GM18526 (cell line): ENCODE results near the gene SNX32.

Source experiments
- POLR2A ChIP-seq: IDR thresholded peaks from 3 replicates; pipeline ENCODE4 v1.6.1; 2011; ENCODE audit not compliant: insufficient read length; ENCODE audit errors: extremely low read depth

Gene SNX32

DNA sequence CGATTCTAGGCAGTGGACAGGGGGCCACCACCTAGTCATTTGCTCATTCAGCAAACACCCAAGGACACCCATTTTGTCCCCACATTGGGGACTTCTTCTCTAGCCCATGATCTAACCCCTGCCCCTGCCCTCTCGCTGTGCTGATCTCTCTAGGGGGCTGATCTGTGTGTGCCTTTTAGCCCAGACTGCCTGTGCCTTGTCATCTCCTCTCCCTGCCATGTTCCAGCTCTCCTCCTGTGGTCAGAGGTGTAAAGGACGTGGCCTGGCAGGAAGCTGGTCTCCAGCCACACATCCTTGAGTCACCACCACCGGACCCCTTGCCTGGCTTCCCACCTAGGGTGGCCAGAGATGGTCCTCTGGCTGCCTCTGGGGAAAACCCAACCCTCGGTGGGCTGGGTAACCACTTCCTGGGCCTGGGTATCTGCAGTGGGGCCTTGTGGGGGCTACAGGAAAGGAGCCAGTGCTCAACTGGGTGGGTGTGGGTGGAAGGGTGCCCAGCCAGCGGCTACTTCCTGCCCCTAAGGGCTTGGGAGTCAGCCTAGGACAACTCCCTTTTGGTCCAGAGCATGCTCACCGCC, 47.2 kb downstream of the SNX32 start:
- no peak for TF ChIP-seq POLR2A

DNA sequence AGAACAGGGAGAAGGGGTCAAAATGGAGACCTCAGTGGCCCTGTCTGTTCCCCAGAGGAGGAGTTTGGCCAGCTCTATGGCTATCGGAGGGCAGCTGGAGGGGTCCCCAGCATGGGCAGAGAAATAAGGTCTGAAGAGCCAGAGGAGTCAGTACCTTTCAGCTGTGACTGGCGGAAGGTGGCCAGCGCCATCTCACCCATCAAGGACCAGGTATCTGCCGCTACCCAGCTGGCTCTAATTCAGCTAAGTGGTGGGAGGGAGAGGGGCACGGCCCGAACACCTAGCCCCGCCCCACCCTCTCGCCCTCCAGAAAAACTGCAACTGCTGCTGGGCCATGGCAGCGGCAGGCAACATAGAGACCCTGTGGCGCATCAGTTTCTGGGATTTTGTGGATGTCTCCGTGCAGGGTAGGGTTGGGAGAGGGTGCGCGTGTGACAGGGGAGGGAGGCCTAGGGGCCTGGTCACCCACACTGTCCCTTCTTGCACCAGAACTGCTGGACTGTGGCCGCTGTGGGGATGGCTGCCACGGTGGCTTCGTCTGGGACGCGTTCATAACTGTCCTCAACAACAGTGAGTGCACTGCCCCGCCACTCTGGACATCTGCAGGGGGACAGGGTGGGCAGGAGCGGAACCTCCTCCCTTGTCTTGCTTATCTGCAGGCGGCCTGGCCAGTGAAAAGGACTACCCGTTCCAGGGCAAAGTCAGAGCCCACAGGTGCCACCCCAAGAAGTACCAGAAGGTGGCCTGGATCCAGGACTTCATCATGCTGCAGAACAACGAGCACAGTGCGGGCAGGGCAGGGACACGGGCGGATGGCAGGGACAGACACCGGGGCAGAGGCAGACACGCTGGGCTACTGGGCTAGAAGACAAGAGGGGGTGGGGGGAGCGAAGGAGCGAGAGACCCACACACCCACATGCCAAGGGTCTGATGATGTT, 48.6 kb downstream of the SNX32 start:
- no peak for TF ChIP-seq POLR2A

DNA sequence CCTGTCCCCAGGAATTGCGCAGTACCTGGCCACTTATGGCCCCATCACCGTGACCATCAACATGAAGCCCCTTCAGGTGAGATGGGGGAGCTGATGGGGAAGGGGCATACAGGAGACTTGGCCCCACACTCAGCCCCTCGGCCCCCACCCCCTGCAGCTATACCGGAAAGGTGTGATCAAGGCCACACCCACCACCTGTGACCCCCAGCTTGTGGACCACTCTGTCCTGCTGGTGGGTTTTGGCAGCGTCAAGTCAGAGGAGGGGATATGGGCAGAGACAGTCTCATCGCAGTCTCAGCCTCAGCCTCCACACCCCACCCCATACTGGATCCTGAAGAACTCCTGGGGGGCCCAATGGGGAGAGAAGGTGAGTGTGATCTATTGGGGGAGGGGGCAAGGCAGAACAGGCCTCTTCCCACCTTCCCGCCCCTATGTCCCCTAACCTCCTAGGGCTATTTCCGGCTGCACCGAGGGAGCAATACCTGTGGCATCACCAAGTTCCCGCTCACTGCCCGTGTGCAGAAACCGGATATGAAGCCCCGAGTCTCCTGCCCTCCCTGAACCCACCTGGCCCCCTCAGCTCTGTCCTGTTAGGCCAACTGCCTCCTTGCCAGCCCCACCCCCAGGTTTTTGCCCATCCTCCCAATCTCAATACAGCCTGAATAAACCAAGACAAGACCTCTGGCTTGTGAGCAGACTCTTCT, 49.4 kb downstream of the SNX32 start:
- no peak for TF ChIP-seq POLR2A

DNA sequence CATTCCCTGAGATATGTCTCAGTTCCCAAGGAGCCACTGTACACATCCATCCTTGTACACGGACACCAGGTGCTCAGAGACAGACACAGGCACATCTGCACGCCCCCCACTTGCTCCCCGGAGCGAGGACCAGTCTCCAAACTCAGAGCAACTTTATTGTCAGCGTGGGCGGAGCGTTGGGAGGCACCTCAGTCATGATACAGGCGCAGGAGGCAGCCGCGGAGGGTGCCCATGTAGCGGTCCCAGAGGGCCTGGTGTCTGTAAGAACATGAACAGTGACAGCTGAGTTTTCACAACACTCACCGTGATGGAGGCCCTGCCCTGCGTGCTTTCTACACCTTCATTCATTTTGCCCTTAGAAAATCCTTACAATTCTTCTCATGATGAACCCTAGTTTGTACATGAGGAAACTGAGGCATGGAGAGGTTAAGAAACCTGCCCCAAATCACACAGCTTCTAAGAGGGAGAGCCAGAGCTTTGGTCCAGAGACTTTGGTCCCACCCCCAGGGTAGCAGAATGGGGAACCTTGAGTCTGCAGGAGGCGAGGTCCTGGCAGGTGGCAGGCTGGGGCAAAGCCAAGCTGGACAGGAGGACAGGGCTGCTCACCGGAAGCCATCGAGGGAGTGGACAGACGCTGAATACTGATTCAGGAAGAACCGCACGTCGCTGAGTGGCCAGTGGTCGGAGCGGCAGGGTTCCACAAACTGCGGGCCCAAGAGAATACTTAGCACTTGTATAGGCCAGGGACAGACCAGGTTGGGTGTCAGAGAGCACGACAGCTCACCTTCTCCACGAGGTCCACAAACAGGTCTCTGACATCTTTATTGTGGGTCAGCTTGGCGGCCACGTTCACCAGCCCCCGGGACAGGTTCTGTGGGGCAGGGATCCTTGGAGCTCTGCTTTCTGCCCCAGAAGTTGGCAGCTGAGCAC, 50.3 kb downstream of the SNX32 start:
- TF ChIP-seq POLR2A, result no peak

DNA sequence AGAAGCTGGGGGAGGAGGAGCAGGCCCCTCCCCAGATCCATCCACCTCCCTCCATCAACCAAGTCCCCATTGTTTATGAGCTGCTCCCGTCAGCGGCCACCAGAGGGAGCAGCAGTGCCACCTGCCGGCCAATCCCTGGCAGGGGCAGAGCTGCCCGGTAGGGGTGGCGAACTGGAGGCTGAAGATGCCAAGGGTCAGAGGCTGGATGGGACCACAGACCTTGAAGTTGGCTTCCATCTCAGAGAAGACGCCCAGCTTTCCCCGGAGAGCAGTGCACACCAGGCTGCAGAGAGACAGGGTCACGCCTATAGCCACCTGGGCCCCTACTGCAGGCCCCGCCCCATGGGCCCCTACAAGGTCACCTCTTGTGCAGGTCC, 50.9 kb downstream of the SNX32 start:
- no peak for TF ChIP-seq POLR2A

DNA sequence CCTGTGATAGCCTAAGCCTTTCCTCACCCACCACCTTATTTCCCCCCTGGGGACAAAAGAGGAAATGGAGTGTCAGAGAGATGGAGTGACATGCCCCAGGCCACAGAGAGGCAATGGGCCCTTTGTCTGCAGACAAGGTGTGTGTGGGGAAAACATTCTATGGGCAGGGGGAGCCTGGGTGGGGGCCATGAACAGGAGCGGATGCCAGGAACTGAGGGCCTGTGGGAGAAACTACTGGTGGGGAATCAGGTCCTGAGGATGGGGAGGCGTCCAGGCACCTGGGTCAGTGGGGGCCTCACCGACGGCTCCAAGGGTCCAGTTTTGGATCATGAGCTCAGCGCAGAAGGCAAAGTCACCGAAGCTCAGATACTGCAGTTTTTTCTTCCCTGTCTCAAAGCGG, 51.5 kb downstream of the SNX32 start:
- no peak for TF ChIP-seq POLR2A

DNA sequence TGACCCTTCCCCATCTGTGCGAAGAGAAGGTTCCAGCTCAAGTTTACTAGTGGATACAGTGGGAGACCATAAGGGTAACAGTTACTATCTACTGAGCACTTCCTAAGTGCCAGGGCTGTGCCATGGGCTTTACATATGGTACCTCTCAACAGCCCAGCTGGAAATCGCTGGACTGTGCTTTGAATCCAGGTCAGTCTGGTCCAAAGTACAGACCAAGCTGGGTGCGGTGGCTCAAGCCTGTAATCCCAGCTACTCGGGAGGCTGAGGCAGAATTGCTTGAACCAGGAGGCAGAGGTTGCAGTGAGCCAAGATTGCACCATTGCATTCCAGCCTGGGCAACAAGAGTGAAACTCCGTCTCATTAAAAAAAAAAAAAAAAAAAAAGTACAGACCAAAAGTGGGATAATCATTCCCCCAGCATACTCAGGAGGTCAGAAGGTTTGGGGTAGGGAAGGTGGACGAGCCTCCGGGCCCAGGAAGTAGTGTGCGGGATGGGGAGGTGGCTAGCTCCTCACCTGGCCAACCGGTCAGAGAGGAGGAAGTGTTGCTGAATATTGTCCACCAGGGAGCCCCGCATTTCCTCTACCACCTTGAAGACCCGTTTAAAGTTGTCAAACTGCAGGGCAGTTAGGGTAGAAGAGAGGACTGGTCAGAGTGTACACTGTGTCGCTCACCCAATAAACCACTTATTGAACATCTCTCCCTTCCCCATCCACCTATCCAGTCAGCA, 52.2 kb downstream of the SNX32 start:
- TF ChIP-seq POLR2A, result no peak

DNA sequence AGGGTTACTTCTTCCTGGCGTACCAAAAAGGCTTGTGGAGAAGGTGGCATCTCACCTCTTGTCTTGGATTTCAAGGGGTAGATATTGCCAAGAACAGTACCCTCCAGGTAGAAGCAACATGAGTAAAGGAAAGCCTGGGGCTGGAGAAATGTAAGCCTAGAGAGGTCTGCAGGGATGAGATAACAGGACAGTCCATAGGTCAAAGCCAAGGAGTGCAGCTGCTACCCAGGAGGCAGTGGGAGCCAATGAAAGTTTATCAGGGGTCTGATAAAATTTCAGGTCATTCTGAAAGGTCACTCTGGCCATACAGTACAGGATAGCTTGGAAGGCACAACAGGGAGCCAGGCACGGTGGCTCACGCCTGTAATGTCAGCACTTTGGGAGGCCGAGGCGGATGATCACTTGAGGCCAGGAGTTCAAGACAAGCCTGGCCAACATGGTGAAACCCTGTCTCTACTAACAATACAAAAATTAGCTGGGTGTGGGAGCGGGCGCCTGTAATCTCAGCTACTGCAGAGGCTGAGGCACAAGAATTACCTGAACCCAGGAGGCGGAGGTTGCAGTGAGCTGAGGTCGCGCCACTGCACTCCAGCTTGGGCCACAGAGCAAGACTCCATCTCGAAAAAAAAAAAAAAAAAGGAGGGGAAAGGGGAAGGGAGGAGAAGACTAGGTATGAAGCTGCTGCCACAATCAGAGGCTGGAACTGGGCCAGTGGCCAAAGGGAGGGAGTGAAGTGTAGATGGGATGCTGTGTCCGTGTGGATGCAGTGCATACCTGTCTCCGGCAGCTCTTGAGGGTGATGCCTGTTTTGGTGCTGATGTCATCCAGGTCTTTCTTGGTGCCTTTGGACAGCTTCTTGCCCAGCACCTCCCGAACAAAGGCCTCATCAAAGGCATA, 53.3 kb downstream of the SNX32 start:
- TF ChIP-seq POLR2A, result no peak

DNA sequence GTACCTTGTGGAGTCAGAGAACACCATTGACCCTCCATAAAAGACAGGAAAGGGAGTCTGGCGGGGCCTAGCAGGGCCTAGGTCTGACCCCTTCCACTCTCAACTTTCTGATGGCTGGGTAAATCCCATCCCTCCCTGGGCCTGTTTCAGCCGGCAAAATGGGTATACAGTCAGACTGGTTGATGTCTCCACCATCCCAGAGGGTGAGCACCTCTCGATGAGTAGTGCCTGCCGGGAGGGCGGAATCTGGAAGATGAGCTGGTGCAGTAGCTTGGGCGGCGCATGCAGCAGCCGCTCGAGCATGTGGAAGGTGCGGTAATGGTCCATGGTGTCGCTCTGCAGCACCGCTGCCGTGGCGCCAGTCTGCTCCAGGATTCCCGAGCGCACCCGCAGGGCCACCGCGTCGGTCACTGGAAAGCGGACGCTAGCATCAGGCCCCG, 54.0 kb downstream of the SNX32 start:
- TF ChIP-seq POLR2A, result no peak

DNA sequence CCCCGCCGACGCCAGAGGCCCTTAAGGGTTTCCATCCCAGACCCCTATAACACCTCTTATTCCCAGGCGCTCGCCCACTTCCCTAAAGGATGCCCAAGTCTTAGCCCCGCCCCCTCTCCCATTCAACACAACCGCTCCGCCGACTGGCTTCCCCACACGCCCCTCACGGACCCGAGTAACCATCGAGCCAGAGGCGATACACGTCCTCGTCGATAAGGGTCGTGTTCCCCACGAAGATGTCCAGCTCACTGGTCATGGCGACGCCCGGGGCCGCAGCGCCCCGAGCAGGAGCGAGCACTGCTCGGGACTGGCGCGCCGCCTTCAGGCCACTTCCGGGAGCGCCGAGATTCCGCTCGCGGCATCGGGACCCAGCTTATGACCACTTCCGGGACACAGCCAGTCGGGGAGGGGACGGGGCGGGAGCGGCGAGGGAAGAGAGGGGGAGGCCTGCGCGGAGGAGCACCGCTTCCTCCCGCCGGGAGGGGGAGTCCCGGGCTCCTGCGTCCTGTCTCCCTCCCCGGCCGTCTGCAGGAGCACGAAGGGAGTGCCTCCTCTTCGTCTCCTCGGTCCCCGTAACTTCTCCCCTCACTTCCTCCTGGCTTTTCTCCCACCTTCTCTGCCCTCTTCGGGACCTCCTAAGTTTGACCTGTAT, 54.5 kb downstream of the SNX32 start, which contains the start of gene FIBP:
Gene FIBP, minus strand, starts transcription at position 309 of the 652 bp plus-strand sequence. Its CDS starts 53 bp downstream, at position 256.
- peak; percentile 93 for TF ChIP-seq POLR2A

DNA sequence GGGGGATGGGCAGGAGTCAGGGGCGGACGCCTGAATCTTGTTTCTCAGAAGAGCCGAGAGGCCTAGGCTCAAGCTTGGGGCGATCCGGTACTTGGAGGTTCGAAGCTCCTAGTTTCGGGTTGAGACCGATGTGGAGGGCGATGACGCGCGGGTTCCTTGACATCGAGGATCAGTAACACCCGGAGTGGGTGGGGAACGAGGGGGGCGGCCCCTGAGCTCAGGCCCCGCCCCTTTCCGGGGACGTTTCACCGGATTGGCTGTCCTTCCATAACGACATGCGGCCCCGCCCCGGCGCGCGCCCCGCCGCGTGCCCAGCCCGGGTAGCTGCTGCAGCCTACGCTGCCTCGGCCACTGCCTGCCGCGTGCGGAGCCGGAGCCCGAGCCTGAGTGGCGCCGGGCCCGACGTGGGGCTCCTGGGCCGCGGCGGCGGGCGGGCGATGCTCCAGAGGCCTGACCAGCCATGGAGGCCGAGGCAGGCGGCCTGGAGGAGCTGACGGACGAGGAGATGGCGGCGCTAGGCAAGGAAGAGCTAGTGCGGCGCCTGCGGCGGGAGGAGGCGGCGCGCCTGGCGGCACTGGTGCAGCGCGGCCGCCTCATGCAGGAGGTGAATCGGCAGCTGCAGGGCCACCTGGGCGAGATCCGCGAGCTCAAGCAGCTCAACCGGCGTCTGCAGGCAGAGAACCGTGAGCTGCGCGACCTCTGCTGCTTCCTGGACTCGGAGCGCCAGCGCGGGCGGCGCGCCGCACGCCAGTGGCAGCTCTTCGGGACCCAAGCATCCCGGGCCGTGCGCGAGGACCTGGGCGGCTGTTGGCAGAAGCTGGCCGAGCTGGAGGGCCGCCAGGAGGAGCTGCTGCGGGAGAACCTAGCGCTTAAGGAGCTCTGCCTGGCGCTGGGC, 56.8 kb downstream of the SNX32 start, which contains the start of gene CCDC85B:
Gene CCDC85B, plus strand, starts transcription at position 350 of the 895 bp plus-strand sequence. Its CDS starts 111 bp downstream, at position 461.
- TF ChIP-seq POLR2A, result peak; percentile 99

DNA sequence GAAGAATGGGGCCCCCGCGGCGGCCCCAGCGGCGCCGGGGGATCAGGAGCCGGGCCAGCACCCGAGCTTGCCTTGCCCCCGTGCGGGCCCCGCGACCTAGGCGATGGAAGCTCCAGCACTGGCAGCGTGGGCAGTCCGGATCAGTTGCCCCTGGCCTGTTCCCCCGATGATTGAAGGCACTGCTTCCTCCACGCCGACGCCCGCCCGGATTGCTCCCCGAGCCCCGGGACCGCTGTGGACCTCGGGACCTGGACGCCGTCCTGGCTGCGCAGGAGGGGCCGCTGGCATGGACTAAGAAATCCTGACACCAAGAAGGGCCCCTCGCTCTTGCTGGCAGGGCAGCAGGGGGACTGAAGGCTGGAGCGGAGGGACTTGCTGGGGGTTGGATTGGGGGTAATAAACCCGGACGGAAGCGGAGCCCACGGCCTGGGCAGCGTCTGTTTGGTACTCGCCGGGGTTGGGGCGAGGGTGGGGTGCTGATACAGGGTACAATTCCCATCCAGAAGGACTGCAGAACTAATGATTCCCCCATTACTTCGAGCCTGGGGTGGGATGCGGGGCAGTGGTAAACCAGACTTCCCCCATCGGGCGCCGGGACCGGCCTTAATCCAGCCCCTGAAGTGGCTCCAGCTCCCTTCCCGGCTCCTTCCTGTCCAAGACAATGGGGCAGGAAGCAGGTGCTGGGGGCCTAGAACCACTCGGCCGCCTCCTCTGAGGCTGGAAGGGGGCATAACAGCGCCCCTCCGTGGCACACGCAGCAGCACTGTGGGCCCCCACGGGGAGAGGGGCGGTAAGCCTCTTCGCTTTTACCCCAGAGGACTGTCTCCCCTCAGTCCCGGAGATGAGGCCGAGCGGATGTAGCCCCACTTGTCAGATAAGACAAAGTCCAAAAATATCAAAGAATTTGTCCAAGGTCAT, 57.7 kb downstream of the SNX32 start:
- no peak for TF ChIP-seq POLR2A
